B cell (primary cell): ENCODE measurements around the gene SPOP.

Experiments
- CTCF ChIP-seq: fragments of 200-600 bp; IDR thresholded peaks from one replicate; pipeline ENCODE4 v1.8.0; 2022; ENCODE audit warnings: antibody characterized with exemption, mild to moderate bottlenecking
- EZH2 ChIP-seq: IDR thresholded peaks from 2 replicates; pipeline ENCODE4 v1.6.1; 2012; ENCODE audit warnings: borderline replicate concordance, low read depth, mild to moderate bottlenecking, moderate library complexity, low read length; ENCODE audit not compliant: insufficient read depth, poor library complexity, severe bottlenecking

- TF ChIP-seq CTCF (peak; percentile 8), EZH2 (no peak)
These were observed 30.8 kb upstream of the SPOP start for GRCh38 chr17:49708515-49709183.
